Mesendoderm (in vitro differentiated cells): Measurements from ENCODE around the gene DYNC1LI1.

Source experiments
- DNase-seq: peaks from one replicate; pipeline ENCODE4 v3.0.0; 2013
- H2AK5ac ChIP-seq: 2 replicates; pipeline ENCODE4 v1.6.1; 2013; ENCODE audit warnings: low read length, inconsistent platforms
- H2BK120ac ChIP-seq: 2 replicates; pipeline ENCODE4 v1.6.1; 2013; ENCODE audit warnings: low read depth, mild to moderate bottlenecking, low read length, moderate library complexity, mixed read lengths
- H2BK15ac ChIP-seq: replicated peaks from 2 replicates; pipeline ENCODE4 v1.6.1; 2013; ENCODE audit warnings: low read depth, mild to moderate bottlenecking, moderate library complexity
- H2BK5ac ChIP-seq: 2 replicates; pipeline ENCODE4 v1.6.1; 2013; ENCODE audit warnings: low read length, inconsistent platforms
- H3K18ac ChIP-seq: 2 replicates; pipeline ENCODE4 v1.6.1; 2013; ENCODE audit warnings: mild to moderate bottlenecking, low read length, mixed read lengths
- H3K23ac ChIP-seq: one replicate; pipeline ENCODE4 v1.6.1; 2013; ENCODE audit warnings: low read length
- H3K27ac ChIP-seq: 2 replicates; pipeline ENCODE4 v1.5.1; 2013; ENCODE audit warnings: low read depth, mild to moderate bottlenecking, inconsistent platforms, low read length, moderate library complexity
- H3K27me3 ChIP-seq: 2 replicates; pipeline ENCODE4 v1.6.1; 2013; ENCODE audit warnings: low read length, control low read depth, mild to moderate bottlenecking, inconsistent platforms; ENCODE audit not compliant: insufficient read depth, poor library complexity
- H3K36me3 ChIP-seq: 2 replicates; pipeline ENCODE4 v1.6.1; 2013; ENCODE audit warnings: low read length, inconsistent platforms; ENCODE audit not compliant: control insufficient read depth, insufficient read depth
- H3K4ac ChIP-seq: one replicate; pipeline ENCODE4 v1.6.1; 2013; ENCODE audit warnings: low read depth, mild to moderate bottlenecking, low read length, moderate library complexity
- H3K4me1 ChIP-seq: 2 replicates; pipeline ENCODE4 v1.6.1; 2013; ENCODE audit warnings: low read depth, low read length, inconsistent platforms; ENCODE audit not compliant: control insufficient read depth
- H3K4me2 ChIP-seq: 2 replicates; pipeline ENCODE4 v1.6.1; 2013; ENCODE audit warnings: low read length
- H3K4me3 ChIP-seq: 2 replicates; pipeline ENCODE4 v1.5.1; 2013; ENCODE audit warnings: mild to moderate bottlenecking, low read length
- H3K56ac ChIP-seq: one replicate; pipeline ENCODE4 v1.6.1; 2013; ENCODE audit warnings: low read length
- H3K79me1 ChIP-seq: 2 replicates; pipeline ENCODE4 v1.6.1; 2013; ENCODE audit warnings: low read length, inconsistent platforms
- H3K79me2 ChIP-seq: 2 replicates; pipeline ENCODE4 v1.6.1; 2013; ENCODE audit warnings: mild to moderate bottlenecking, low read length; ENCODE audit not compliant: control insufficient read depth, insufficient read depth
- H3K9ac ChIP-seq: 2 replicates; pipeline ENCODE4 v1.6.1; 2013; ENCODE audit warnings: low read length, inconsistent platforms
- H4K5ac ChIP-seq: one replicate; pipeline ENCODE4 v1.6.1; 2013; ENCODE audit warnings: low read length
- H4K8ac ChIP-seq: one replicate; pipeline ENCODE4 v1.6.1; 2013; ENCODE audit warnings: low read depth, mild to moderate bottlenecking, control low read depth, low read length, moderate library complexity
- WGBS: extraction: QIAGEN DNeasy Blood & Tissue Kit; methylation state at CpG from one replicate; pipeline ENCODE4 v1.1.7; 2013; ENCODE audit warnings: low lambda C conversion rate, missing lambda C conversion rate; ENCODE audit not compliant: insufficient coverage; ENCODE audit errors: extremely low coverage; 5-methylcytosine and 5-hydroxymethylcytosine counted together

Gene DYNC1LI1

DNA sequence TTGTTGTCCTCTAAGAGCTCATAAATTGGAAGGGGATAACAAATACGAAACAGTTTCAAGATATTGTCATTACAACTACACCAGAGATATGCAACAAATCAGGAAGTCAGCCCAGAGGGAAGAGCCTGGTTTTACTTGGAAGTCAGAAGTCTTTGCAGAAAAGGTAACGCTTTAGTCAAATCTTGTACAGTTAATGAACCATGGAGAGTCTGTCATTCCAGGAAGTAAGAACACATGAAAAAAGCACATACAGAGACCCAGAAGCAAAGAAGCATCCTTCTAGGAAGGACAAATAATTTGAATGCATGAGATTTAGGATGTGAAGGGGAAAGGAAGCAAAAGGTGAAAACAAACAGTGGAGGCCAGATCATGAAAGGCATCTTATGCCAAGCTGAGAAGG, 19.6 kb downstream of the DYNC1LI1 start:
- Histone ChIP-seq H2BK120ac (no peak overlapping the region), H2BK5ac (no peak overlapping the region), H4K8ac (no peak overlapping the region), H3K9ac (no peak overlapping the region), H3K4me3 (no peak overlapping the region), H3K79me2 (peaks cover 36% of the 10 kb centered on the region), H3K23ac (no peak overlapping the region), H3K56ac (no peak overlapping the region), H3K4me1 (peaks cover 2% of the 10 kb centered on the region), H2AK5ac (no peak overlapping the region), H3K36me3 (no peaks in the 10 kb centered on the region), H4K5ac (no peak overlapping the region), H2BK15ac (no peak overlapping the region), H3K79me1 (peaks cover 22% of the 10 kb centered on the region), H3K4ac (no peak overlapping the region), H3K18ac (no peak overlapping the region), H3K4me2 (no peak overlapping the region), H3K27me3 (no peaks in the 10 kb centered on the region), H3K27ac (no peak overlapping the region)
- no CpG with 5 or more reads among the region's 2 CpGs for WGBS
- no peak for DNase-seq

DNA sequence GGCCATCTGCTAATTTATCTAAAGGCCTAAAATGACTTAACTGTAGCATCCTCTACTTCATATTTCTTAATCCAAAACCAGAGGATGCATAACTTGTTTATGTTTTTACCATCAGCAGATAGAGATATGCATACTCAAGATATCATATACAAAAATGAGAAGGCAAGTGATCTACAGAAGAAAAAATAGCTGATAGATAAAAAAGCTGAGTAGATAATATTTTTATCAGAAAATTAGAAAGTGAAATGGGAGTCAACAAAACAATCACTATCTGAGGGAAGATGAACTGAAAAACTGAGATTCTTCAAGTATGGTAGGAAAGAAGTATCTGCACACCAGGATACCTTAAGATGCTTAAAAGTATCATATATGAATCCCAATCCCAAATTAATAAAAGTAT, 25.4 kb downstream of the DYNC1LI1 start:
- Histone ChIP-seq H3K27ac (no peak overlapping the region), H3K27me3 (no peaks in the 10 kb centered on the region), H3K18ac (no peak overlapping the region), H3K56ac (no peak overlapping the region), H3K4me3 (no peak overlapping the region), H4K8ac (no peak overlapping the region), H3K4ac (no peak overlapping the region), H3K79me1 (peaks cover 5% of the 10 kb centered on the region), H3K4me1 (no peaks in the 10 kb centered on the region), H2AK5ac (no peak overlapping the region), H3K23ac (no peak overlapping the region), H3K9ac (no peak overlapping the region), H2BK5ac (no peak overlapping the region), H3K4me2 (no peak overlapping the region), H2BK120ac (no peak overlapping the region), H2BK15ac (no peak overlapping the region), H3K79me2 (peaks cover 6% of the 10 kb centered on the region), H3K36me3 (no peaks in the 10 kb centered on the region), H4K5ac (no peak overlapping the region)
- no peak for DNase-seq

GRCh38 chr3:32544894-32545293, 25.8 kb downstream of the DYNC1LI1 start:
- H3K56ac ChIP-seq: no peak overlapping the region
- H2BK120ac ChIP-seq: no peak overlapping the region
- peaks cover 6% of the 10 kb centered on the region for H3K79me2 ChIP-seq
- no peak overlapping the region for H4K5ac ChIP-seq
- H3K27me3 ChIP-seq: no peaks in the 10 kb centered on the region
- no peaks in the 10 kb centered on the region for H3K4me1 ChIP-seq
- H3K18ac ChIP-seq: no peak overlapping the region
- H3K79me1 ChIP-seq: peaks cover 5% of the 10 kb centered on the region
- H3K4me3 ChIP-seq: no peak overlapping the region
- H2BK5ac ChIP-seq: no peak overlapping the region
- no peak overlapping the region for H3K9ac ChIP-seq
- H2BK15ac ChIP-seq: no peak overlapping the region
- H3K4me2 ChIP-seq: no peak overlapping the region
- H4K8ac ChIP-seq: no peak overlapping the region
- H3K23ac ChIP-seq: no peak overlapping the region
- no peak overlapping the region for H3K27ac ChIP-seq
- no peak overlapping the region for H2AK5ac ChIP-seq
- H3K36me3 ChIP-seq: no peaks in the 10 kb centered on the region
- no peak overlapping the region for H3K4ac ChIP-seq
- DNase-seq: peak; percentile 44
- no CpG with 5 or more reads among the region's 2 CpGs for WGBS

- Histone ChIP-seq H2BK5ac (no peak overlapping the region), H2AK5ac (no peak overlapping the region), H3K23ac (no peak overlapping the region), H3K27ac (no peak overlapping the region), H3K9ac (no peak overlapping the region), H2BK15ac (no peak overlapping the region), H3K79me2 (peaks cover 3% of the 10 kb centered on the region), H3K4me3 (no peak overlapping the region), H3K27me3 (no peaks in the 10 kb centered on the region), H3K36me3 (no peaks in the 10 kb centered on the region), H3K56ac (no peak overlapping the region), H3K4me2 (no peak overlapping the region), H2BK120ac (no peak overlapping the region), H3K4me1 (no peaks in the 10 kb centered on the region), H3K18ac (no peak overlapping the region), H4K5ac (no peak overlapping the region), H3K4ac (no peak overlapping the region), H4K8ac (no peak overlapping the region), H3K79me1 (peaks cover 2% of the 10 kb centered on the region)
- WGBS: no CpG with 5 or more reads among the region's 2 CpGs
- no peak for DNase-seq
These were observed 27.9 kb downstream of the DYNC1LI1 start for GRCh38 chr3:32542807-32543206.

- Histone ChIP-seq H3K36me3 (no peaks in the 10 kb centered on the region), H3K18ac (no peak overlapping the region), H3K56ac (no peak overlapping the region), H3K4me2 (no peak overlapping the region), H3K9ac (no peak overlapping the region), H4K5ac (no peak overlapping the region), H3K79me2 (no peaks in the 10 kb centered on the region), H3K4me1 (no peaks in the 10 kb centered on the region), H3K4me3 (no peak overlapping the region), H2BK5ac (no peak overlapping the region), H2AK5ac (no peak overlapping the region), H3K4ac (no peak overlapping the region), H3K79me1 (no peaks in the 10 kb centered on the region), H3K27ac (no peak overlapping the region), H4K8ac (no peak overlapping the region), H3K27me3 (no peaks in the 10 kb centered on the region), H2BK15ac (no peak overlapping the region), H3K23ac (no peak overlapping the region), H2BK120ac (no peak overlapping the region)
- no peak for DNase-seq
- WGBS: no CpG with 5 or more reads among the region's 4 CpGs
These were observed 29.8 kb downstream of the DYNC1LI1 start for GRCh38 chr3:32540899-32541298.

DNA sequence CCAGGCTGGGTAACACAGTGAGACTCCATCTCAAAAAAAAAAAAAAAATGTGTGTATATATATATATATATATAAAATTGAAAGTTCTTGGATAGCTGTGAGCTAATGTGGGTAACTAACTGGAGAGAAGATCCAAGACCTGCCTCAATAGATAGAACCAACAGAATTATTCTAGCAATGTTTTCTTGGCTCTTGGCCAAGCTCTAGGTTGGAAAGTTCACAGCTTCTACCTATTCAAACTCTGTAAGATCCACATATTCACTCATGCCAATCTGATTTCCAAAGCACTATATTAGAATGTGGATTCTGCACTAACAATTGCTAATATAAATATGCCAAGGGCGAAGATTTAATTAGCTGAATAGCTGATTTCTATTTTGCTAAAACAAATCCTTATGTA, 38.2 kb downstream of the DYNC1LI1 start:
- no peak overlapping the region for H2AK5ac ChIP-seq
- no peaks in the 10 kb centered on the region for H3K27me3 ChIP-seq
- no peaks in the 10 kb centered on the region for H3K36me3 ChIP-seq
- no peak for DNase-seq
- H3K79me2 ChIP-seq: no peaks in the 10 kb centered on the region
- no peak overlapping the region for H3K27ac ChIP-seq
- H3K9ac ChIP-seq: no peak overlapping the region
- H3K79me1 ChIP-seq: peaks cover 2% of the 10 kb centered on the region
- H4K8ac ChIP-seq: no peak overlapping the region
- H3K4me3 ChIP-seq: no peak overlapping the region
- H3K23ac ChIP-seq: no peak overlapping the region
- no CpG with 5 or more reads among the region's 1 CpG for WGBS
- H3K4me2 ChIP-seq: no peak overlapping the region
- H3K56ac ChIP-seq: no peak overlapping the region
- H2BK5ac ChIP-seq: no peak overlapping the region
- no peak overlapping the region for H4K5ac ChIP-seq
- no peak overlapping the region for H3K4ac ChIP-seq
- no peak overlapping the region for H2BK15ac ChIP-seq
- no peaks in the 10 kb centered on the region for H3K4me1 ChIP-seq
- H3K18ac ChIP-seq: no peak overlapping the region
- no peak overlapping the region for H2BK120ac ChIP-seq
